Skeletal muscle satellite cell (primary cell): ENCODE data around the gene PLEKHJ1. TPM values are rescaled to one million over a fixed set of nuclear protein-coding genes. Genes with fewer than 3 reads are reported as not detected.

Experiments
- H3K27me3 ChIP-seq: 2 replicates; pipeline ENCODE4 v1.7.0; 2013; ENCODE audit warnings: low read length; ENCODE audit not compliant: control insufficient read depth, insufficient read depth
- H3K36me3 ChIP-seq: 2 replicates; pipeline ENCODE4 v1.7.0; 2013; ENCODE audit warnings: mild to moderate bottlenecking, control low read depth, low read length; ENCODE audit not compliant: insufficient read depth
- H3K4me1 ChIP-seq: 2 replicates; pipeline ENCODE4 v1.7.0; 2013; ENCODE audit warnings: low read length; ENCODE audit not compliant: control insufficient read depth, insufficient read depth
- H3K4me2 ChIP-seq: 2 replicates; pipeline ENCODE4 v1.7.0; 2013; ENCODE audit warnings: mild to moderate bottlenecking, low read length
- H3K4me3 ChIP-seq: 2 replicates; pipeline ENCODE4 v1.7.0; 2013; ENCODE audit warnings: low read length
- H3K9ac ChIP-seq: 2 replicates; pipeline ENCODE4 v1.7.0; 2013; ENCODE audit warnings: mild to moderate bottlenecking, low read depth, low read length, moderate library complexity
- H3K9me3 ChIP-seq: replicated peaks from 2 replicates; pipeline ENCODE4 v1.7.0; 2013; ENCODE audit warnings: mild to moderate bottlenecking, control low read depth, low read length
- small RNA-seq: library from RNA; depleted of rRNA; stranded (forward); fragments of <200 nt; gene quantifications from one replicate; pipeline ENCODE3, GENCODE V24; 2012

The PLEKHJ1 gene

GRCh38 chr19:2184422-2184975, 51.6 kb downstream of the PLEKHJ1 start:
- Histone ChIP-seq H3K4me1 (peaks cover 44% of the 10 kb centered on the region), H3K27me3 (no peaks in the 10 kb centered on the region), H3K36me3 (peaks cover 63% of the 10 kb centered on the region), H3K4me2 (no peak overlapping the region), H3K4me3 (no peak overlapping the region), H3K9me3 (no peaks in the 10 kb centered on the region), H3K9ac (no peak overlapping the region)

Small RNA genes within 50 kb of the gene (small RNA-seq; reads per million reads assigned to genes)
- gene MIR1227: not detected
